ENCODE data around the gene ZHX3.
"Not testable (repeated sequence)": the region's sequence is repeated elsewhere in the genome, so short reads cannot be mapped to it uniquely, and the experiment has no call there.

ZHX3 gene

DNA sequence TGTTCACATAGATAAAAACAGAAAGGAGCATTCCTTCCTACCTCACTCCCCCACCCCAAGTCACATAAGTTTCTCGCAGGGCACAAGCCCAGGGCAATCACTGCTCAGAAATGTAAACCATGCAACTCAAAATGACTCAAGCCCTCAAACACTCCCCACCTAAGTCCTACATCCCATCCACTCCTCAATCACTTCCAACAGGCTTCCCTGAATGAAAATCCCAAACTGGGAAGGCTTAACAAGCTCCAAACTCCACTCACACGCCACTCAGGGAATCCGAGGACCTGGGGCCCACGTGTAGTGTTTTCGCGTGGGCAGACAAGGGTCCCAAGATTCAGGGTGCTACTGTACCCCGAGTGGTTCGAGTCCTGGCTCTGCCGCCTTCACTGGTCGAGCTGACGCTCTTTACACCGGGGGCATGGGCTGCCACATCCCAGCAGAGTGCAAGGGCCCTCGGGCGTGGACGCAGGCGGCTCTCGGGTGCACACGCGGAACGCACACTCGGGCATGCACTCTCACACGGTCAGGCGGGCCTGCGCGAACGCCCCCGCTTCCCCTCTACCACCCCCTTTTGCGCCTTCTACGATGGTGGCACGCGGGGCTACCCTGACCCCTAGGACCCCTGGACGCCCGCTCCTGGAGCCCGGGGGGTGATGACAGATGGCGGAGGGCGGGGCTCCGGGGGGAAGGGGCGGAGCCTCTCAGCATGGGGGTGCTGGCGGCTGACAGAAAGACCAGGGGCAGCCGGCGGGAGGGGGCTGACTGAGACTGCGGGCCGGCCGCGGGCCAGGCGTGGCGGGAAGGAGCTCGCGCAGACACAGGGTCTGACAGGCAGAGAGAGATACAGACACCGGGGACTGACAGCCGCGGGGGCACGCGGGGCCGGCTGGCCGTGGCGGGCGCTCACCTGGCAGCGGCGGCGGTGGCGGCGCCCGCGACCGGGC is 657 bp downstream of the ZHX3 start:
- TF ChIP-seq, protein P1, sequence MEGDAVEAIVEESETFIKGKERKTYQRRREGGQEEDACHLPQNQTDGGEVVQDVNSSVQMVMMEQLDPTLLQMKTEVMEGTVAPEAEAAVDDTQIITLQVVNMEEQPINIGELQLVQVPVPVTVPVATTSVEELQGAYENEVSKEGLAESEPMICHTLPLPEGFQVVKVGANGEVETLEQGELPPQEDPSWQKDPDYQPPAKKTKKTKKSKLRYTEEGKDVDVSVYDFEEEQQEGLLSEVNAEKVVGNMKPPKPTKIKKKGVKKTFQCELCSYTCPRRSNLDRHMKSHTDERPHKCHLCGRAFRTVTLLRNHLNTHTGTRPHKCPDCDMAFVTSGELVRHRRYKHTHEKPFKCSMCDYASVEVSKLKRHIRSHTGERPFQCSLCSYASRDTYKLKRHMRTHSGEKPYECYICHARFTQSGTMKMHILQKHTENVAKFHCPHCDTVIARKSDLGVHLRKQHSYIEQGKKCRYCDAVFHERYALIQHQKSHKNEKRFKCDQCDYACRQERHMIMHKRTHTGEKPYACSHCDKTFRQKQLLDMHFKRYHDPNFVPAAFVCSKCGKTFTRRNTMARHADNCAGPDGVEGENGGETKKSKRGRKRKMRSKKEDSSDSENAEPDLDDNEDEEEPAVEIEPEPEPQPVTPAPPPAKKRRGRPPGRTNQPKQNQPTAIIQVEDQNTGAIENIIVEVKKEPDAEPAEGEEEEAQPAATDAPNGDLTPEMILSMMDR (conservative IDR thresholded peaks at IDR 0.05; ENCODE audit: low read depth, low read length): no peak
- peak; percentile 39 for DNase-seq (ENCODE audit: low read depth)
- H3K4me3 ChIP-seq (ENCODE audit: low read length): peak overlapping the region; percentile 81

DNA sequence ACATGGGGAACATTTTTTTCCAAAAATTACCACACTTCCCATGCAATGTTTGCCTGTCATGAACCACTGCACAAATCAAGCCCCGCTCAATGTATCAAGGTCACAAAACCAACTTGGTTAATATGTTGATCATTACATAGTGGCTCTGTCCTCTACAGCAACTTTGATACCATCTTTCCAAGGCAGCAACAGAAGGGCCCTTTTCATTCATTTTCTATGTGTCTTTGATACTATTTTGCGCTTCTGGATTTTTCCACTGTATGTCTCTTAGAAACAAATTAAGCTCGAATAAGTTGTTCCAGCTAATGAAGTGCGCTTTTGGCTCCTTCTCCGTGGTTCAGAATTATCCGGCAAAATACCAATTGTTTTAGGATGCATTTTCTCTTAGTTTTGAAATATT is 1.5 kb downstream of the ZHX3 start:
- H3K4me3 ChIP-seq (ENCODE audit: low read length): peak overlapping the region; percentile 1
- no peak for DNase-seq (ENCODE audit: low read depth)
- TF ChIP-seq, protein P1 (conservative IDR thresholded peaks at IDR 0.05; ENCODE audit: low read depth, low read length): no peak

DNA sequence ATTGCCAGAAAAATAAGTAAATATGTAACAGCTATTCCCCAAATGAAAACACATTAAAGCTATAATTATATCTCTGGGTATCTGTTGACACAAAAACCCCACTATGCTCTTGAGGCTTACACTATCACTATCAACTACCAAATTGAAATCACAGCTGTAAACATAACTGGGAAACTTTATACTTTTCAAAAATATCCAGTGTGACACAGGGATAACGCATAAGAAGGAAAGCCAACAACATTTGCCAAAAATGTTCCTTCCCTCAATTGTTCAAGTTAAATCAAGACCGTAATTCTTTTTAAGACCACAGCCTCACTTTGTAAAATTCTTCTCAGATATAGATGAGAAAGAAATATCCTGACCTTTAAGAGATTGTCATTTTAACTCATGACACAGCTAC is 3.1 kb downstream of the ZHX3 start:
- H3K4me3 ChIP-seq (ENCODE audit: low read length): no peak overlapping the region
- no peak for DNase-seq (ENCODE audit: low read depth)
- TF ChIP-seq, protein P1 (conservative IDR thresholded peaks at IDR 0.05; ENCODE audit: low read depth, low read length): no peak

DNA sequence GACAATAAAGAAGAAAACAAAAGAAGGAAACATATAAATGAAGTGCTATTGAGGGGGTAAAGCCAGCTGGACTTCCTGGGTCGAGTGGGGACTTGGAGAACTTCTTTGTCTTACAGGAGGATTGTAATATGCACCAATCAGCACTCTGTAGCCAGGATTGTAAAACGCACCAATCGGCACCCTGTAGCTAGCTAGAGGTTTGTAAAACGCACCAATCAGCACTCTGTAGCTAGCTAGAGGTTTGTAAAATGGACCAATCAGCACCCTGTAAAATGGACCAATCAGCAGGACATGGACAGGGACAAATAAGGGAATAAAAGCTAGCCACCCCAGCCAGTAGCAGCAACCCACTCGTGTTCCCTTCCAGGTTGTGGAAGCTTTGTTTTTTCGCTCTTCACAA is 5.5 kb downstream of the ZHX3 start:
- DNase-seq (ENCODE audit: low read depth); H3K4me3 ChIP-seq (ENCODE audit: low read length): not testable (repeated sequence)

DNA sequence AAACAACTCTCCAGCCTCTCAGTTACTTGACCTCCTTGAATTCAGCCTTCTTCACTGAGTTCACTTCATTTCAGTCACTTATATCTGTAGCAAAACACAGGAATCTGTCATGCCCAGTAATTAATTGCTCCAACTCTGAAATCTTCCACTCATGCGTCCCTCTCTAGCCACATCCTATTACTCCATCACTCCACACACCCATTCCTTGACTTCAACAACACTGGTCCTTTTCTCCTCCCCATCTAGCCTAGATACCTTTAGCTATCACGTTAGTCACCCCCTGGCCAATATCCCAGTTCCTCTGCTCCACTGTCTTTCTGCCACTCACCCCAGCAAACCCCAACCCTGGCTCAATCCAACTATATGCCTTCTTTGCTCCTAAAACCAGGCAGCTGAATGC is 7.7 kb downstream of the ZHX3 start:
- TF ChIP-seq, protein P1 (conservative IDR thresholded peaks at IDR 0.05; ENCODE audit: low read depth, low read length): no peak
- H3K4me3 ChIP-seq (ENCODE audit: low read length): no peak overlapping the region

DNA sequence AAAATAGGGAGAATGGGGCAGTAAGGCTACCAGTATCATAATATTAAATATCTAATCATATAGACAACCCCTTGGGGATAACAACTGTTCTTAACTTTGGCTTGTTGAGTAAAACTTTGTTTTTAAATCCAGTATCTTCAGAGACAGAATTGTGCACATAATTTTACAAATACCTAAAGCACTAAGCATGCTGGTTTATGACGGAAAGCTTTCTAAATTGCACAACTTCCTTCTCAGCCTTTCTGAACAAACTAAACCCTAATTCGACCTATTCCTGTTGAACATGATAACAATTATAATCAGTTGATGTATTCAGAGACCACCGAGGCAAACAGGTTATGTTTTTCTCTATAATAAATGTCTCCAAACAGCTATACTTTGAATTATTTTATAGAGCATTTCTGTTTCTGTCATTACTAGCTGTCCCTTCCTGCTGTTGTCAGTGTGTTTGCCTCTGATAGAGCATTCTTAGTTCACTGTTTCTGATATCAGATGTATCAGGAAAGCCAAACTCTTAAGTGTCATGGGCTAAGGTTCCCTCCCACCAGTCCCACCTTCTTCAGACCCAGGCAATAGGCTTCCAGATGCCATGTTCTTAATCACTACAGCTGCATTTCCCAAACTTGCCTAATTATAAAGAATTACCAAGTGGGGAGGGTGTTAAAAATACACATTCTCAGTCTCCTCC is 8.7 kb downstream of the ZHX3 start:
- no peak for DNase-seq (ENCODE audit: low read depth)
- TF ChIP-seq, protein P1 (conservative IDR thresholded peaks at IDR 0.05; ENCODE audit: low read depth, low read length): no peak
- H3K4me3 ChIP-seq (ENCODE audit: low read length): no peak overlapping the region

More for the DNA sequence above, 7.7 kb downstream of the ZHX3 start:
- no peak for DNase-seq (ENCODE audit: low read depth)

DNA sequence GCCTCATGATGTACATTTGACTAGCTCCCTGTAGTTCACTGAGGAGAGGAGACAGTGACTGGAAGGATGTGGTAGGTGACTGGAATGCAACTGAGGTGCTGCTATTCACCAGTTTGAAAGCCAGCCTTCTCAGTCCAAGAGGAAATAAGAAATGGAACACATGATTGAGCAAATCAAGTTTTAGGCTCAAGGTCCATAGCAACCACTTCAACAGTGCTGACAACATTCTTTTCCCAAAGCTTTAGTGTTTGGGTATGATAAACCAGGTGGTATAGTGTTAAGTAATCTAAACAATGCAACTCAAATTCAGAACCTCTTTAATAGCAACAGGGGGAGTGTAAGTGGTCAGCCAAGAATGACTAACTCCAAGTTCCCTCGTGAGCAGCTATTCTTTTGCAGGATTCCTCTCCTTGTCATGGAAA is 9.2 kb downstream of the ZHX3 start:
- H3K4me3 ChIP-seq (ENCODE audit: low read length): no peak overlapping the region
- TF ChIP-seq, protein P1 (conservative IDR thresholded peaks at IDR 0.05; ENCODE audit: low read depth, low read length): no peak

More for the DNA sequence above, 9.2 kb downstream of the ZHX3 start:
- peak; percentile 80 for DNase-seq (ENCODE audit: low read depth)

Data from retinal pigment epithelial cell (primary cell).